ENCODE results near the gene CKB.

Gene CKB

DNA sequence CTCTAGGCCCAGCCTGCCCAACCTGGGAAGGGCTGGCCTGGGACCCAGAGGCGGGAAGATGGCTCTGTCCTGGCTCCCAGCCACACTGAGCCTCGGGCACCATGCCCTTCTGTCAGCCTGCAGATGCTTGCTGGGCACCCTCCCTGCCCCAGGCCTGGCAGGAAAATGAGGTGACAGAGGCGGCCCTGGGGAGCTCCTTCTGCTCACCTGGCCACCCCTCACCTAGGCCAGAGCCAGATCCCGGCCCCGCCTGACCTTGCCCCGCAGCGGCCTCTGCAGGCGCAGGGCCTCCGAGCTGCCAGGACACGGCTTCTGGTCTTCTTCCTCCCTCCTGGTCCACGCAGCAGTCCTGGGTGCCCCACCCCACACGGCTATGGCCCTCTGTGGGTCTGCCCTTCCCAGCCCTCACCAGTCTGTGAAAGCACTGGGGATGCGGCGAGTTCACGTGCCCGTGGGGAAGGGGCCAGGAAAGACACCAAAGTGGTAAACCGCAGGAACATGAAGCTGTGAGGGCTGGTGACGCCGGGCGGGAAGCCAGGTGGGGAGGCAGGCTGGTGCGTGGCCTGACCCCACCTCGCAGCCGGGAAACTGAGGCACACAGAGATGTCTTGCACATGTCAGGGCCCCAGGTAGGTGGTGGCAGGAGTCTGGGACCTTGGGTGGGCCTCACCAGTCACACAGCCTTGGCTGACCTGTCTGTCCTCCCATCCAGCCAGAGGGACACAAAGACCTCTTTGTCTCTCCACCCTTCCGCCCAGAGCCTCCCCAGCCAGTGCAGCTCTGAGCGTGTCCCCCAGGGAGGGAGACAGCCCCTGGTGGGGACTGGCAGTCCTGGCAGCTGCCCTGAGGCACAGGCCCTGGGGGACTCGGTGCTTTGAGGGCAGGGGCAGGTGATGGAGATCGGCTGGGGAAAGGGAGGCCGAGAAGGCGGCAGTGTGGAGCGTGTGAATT lies 27.0 kb upstream of the CKB start:
- DNase-seq: no peak

DNA sequence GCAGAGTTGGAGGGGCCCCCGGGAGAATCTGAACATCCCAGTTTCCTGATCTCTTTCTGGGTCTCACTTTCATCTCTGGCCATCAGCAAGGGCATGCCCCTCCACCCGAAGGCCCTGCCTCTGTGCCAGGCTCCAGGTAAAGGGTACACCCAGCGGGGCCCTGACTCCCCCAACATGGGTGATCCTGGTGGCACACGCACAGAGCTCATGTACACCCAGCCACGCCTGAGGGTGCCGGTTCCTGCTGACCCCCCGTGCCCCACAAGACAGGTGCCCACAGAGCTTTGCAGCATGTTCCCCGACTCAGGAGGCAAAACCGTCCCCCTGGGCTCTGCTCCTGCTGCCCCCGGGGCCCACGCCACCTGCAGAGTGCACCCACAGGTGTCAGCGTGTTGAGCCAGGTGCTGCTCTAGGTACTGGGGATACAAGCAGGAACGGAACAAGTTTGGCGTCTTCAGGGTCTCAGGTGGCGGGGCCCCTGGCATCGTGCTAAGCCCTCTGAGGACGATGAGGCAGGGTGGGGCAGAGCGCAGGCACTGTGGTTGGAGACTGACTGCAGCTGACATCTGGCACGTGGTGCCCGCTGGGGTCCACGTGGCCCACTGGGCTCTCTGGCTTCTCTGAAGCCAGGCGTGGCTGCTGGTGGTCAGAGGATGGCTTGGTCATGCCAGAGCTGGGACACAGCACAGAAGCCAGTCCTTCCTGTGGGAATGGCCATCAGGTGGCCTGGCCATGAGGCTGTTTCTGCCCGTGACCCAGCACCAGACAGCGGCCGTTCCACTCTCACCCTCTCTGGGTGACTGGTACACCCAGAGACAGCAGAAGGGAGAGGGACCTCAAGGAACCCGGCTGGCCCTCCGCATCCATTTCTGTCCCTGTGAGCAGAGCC lies 26.1 kb upstream of the CKB start:
- no peak for DNase-seq

DNA sequence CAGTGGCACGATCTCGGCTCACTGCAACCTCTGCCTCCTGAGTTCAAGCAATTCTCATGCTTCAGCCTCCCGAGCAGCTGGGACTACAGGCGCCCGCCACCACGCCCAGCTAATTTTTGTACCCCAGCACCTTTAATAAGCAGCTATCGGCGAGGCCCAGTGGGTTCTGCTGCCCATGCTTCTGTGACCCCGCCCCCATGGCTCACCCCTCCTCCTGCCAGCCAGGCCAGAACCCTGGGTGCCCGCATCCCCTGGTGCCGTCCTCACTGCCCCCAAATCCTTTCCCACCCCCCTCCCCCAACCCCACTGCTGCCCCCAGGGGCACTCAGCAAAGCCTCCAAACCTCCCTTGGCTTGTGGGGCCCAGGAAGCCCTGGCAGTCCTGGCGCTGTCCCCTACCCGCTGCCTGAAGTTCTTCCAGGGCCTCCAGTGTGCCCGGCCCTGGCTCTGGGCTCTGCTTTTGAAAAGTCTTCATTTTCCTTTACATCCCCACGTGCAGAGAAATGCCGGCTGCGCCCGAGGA lies 25.4 kb upstream of the CKB start:
- DNase-seq: no peak

DNA sequence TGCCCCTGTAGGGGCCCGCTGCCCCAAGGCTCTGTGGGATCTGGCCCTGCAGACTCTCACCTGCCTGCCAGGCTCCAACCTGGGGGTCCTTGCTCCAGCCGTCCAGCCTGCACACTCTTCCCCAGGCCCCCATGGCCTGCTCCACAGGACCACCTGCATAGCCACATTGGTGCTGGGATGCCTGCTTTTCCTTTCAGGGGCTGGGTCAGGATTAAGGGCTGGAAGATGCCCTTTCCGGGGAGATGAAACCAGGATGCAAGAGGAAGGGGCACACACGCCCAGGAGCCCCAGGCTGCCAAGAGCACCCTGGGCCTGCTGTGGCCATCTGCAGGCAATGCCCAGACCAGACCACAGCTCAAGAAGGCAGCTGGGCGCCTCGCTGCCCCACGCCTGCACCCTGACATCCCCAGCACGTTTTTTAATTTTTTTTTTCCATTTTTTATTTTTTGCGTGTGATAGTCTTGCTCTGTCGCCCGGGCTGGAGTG lies 24.9 kb upstream of the CKB start:
- no peak for DNase-seq

DNA sequence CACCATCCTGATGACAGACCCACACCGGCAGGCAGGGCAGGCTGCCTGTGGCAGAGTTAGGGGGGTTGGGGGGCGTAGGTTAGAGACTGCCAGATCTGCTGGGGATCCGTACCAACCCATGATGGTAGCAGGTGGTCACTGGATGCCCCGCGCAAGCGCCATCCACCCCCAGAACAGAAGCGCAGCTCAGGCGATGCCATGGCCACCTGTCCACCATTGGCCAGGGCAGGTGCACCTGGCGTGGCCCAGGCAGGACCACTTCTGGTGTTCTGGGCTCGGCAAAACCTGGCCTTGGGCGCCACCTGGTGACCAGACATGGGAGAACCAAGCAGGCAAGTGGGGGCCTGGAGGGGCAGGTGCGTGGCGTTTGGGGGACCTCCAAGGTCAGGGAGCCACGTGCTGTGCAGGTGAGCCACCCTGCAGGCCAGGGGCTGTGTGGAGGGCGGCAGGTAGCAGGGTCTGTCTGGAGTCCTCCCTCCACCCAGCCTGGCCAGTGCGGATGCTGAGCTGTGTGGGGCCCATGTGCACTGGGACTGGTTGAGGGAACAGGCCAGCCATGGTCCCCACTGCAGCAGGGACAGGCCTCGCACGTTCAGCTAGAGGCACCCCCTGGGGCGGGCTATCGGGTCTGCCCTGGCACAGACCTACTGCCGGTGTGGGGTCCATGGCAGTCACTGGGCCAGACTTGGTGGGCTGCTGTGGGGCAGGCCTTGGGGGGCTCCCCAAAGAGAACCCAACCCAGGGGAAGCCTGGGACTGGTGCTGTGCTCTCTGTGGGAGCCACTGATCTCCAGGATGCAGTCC lies 24.2 kb upstream of the CKB start:
- no peak for DNase-seq

DNA sequence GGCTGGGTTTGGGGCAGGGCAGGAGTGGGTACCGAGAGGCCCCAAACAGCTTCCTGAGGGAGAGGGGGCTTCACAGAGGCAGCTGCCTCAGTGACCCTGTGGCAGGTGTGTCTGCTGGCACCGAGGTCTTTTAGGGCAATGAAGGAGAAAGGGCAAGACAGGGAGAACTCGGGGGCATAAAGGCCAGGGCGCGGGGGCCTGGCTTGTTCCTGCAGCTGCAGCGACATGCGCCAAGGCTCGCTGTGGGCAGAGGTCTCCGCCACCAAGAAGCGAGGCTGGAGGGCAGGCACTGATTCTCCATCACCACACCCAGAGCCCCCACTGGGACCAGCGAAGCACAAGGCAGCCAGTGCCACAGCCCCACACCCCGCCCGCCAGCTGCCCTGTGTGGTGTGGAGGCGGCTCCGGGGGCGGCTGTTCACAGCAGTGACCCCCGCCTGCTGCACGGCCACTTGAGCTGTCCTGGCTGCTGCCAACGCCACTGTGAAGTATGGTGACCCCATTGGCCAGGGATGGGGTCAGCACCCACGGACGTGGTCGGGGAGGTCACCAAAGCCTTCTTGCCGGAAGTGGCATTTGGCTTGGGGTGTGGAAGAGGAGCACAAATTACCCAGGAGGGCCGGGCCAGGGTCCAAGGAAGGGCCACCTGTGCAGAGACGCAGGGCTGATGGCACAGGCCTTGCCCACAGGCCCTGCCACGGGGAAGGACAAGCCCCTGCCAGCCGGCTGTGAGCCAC lies 23.5 kb upstream of the CKB start:
- DNase-seq: no peak

DNA sequence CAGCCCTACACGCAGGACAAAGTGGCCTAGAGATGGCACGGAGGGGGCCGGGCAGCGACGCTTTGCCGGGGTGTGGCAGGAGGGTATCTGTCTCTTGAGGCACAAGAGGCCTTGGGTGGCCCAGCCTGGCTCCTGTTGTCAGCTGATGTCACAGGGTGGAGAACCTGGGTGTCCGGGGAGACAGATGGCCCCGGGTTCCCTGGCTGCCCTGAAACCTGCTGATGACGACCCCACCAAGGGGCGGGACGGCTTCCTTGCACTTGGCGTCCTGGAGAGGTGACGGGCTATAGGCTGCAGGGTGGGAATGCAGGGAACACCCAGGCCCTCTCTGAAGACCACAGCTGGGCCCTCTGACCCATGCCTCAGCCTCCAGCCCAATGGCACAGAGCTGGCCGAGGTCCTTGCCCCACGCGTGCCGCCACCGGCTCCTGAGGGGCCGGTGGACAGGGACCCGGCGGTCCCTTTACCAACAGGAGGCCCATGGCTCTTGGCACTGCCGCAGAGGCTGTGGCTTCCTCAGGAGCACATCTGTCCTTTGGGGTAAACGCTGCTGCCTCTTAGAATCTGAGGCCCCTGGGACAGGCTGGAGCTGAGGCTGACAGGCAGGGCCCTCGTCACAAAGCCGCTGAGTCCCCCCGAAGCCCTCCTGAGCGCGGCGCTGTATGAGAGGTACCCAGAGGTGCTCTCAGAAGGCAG lies 22.7 kb upstream of the CKB start:
- no peak for DNase-seq

DNA sequence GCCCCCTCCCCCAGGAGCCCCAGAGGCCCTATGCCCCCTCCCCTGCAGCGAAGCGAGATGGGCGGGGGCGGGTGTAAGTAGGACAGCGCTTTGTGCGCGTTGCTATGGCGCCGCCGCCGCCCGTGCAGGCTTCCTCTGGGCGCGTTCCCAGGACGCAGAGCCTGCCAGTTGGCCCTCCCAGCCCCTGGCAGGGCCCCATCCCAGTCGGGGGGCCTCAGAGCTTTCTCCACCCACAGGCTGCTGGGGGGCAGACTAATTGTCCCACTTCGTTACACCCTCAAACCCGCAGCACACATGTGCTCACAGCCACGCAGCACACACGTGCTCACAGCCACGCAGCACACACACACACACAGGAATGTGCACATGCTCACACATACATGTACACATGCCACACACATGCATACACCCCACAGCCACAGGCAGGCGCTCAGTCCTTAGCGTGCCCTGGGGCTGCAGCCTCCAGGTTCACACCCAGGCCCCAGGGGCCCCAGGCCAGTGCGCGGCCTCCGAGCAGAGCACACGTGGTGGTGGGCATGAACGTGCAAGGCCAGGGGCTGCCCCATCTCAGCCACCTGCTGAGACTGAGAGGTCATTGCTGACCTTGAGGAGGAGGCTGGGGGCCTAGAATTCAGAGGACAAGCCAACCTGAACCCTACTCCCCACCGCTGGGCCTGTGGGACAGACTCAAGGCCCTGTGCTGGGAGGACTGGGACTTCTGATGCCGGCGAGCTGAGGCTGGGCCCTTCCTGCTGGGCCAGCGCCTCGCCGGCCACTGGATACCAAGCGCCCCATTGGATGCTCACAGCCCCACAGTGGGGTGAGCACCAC lies 22.0 kb upstream of the CKB start:
- DNase-seq: no peak

DNA sequence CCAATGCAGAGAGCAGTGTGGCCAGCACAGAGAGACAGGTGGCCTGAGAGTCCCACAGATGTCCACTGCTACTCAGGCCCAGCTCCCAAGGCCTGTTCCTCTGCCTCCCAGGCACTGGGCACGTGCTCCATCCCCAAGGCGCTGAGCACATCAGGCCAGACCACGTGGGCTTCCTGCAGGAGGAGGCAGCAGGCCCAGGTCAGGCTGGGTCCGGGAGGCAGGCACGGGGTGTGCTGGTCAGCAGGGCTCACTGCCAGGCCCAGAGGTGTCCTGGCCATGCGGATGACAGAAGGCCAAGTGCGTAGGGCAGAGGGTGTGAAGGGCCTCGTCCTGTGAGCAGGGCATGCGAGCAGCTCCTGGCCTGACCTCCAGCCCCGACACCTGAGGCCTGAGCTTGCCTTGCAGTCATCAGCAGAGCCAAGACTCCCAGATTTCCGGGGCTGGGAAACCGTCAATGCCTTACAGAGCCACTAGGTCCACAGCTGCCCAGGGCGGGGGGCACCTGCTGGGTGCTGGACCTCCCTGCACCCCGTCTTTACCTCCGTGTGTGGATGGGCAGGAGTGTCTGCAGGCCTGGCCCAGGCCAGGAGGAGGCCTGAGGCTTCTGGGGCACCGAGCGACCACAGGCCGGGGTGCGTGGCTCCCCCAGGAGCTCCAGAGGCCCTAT lies 21.2 kb upstream of the CKB start:
- no peak for DNase-seq

DNA sequence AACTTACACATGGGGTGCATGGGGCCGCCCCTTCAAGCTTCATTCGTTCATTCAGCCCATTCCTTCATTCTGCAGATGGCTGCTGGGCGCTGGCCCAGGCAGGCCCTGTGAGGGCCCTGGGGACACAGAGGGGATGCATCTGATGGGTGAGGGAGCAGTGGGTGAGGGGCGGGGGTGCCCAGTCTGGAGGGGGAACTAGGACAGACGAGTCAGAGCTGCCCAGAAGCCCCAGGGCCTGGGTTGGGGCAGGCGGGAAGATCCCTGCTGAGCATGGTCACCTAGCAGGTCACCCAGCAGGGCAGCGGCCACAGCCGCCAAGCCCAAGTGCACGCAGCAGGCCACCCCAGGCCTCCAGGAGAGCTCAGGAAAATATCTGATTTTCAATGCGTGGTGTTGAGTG lies 20.5 kb upstream of the CKB start:
- no peak for DNase-seq

DNA sequence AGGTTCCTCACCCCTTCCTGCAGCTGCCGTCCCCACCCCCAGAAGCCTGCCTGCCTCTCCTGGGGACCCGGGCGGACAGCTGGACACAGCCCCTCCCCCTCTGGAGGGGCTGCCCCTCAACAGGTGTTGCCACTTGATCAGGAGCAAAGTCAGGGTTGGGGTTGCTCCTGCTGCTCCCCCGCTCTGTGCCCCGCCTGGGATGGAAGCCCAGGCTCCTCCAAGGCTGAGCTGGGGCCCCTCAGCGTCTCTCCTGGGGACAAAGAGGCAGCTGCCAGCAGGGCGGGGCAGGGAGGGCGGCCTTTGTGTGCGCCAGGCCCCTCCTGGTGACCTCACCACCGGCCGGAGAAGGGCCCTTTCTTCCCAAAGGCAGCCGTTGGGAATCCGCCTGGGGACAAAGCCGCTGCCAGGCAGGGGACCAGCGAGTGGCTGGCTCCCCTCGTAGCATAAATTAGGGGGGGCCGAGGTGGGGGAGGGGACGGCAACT lies 20.0 kb upstream of the CKB start:
- no peak for DNase-seq

DNA sequence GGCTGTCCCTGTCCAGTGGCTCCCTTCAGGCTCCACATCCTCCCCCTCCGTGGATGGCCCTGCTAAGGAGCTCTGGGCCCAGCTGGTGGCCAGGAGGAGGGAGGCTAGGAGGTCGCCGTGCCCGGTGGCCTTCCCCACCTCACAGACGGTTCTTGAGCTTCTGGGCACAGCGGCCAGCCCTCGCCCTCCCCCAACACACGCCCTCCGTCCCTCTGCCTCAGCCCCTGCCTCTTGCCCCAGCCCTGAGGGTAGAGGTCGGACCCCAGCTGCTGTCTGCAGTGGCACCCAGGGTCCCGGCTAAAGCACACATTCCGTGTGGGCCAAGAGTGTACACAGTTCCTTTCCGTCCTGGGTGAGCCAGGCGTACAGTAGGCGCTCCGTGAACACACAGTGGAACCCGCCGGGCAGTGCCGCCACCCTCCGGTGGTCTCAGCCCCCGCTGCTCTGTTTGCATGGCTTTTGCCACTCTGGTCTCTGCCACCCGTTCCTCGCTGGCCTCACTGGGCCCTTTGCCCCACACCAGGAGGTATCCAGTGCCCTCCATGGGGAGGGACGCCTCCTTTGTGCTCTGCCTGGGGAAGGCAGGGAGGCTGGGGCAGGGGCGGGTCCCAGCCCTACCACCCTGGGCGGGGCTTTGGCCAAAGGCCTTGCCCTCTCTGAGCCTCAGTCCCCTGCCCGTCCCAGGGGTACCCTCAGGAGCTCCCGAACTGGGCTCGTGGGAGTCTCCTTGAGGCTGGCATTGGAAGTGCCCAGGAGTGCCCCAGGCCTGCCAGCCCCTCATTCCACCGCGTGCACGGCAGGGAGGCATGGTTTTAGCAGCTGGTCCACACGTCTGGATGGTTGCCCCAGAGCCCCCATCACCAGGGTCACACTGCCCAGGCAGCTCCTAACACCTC lies 19.3 kb upstream of the CKB start:
- no peak for DNase-seq

DNA sequence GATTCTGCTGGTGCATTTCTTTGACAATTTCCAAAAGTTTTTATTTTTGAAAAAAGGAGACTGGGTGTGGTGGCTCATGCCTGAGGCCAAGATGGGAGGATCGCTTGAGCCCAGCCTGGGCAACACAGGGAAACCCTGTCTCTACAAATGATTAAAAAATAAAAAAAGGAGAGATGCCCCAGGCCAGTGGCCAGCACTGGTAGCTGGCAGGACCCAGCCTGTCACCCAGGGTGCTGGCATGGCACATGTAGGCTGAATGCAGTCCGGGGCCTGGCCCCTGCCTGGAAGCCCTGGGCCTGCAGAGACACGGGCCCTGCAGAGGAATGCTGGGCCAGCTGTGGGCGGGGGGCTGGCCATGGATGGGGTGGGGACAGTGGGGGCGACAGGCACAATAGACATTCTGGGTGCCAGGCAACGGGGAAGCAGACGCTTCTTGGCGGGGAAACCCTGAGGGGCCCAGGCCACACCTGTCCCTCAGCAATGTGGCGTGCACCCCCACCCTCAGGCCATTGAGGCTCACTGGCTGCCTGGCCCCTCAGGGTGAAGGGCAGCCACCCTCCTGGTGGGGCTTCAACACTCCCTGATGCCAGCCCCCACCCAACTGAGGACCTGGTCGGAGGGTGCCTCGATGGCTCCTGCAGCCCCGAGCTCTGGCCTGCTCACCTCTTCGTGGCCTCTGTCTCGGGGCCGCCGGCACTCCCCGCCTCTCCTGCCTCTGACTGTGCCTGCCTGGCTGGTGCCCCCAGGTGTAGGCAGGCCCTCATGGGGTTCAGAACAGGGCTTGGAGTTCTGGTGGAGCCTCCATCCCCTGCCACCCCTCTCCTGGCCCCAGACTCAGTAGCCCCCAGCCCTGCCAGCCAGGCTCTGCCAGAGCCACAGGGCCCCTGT lies 18.4 kb upstream of the CKB start:
- no peak for DNase-seq

DNA sequence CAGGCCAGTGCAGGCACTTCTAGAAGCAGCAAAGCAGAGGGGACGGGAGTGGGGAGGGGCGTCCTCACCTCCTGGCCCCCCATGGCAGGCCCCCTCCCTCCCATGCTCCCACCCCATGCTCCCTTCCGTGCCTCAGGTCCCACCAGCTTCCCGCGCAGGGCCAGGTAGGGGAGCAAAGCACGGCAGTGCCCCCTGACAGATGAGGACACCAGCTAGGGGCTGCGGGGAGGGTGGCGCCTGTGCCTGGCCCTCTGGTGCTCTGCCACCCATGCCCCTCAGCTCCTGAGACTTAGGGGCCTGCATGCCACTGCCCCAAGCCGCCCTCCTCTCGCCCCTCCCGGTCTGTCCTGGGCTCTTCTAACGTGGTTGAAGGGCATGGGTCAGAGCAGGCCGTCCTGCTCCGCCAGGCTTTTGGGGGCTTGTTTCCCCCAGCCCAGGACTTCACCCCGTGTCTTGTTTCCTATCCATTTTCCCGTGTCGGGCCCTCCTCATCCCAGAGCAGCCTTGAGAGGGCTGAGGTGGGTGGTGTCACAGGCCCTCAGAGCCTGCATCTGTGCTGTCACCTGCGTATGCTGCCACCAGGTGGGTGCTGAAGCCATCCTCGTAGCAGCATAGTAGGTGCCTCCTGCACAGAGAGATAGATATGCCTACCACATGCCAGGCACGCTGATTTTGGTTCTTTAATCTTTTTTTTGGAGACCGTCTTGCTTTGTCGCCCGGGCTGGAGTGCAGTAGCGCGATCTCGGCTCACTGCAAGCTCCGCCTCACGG lies 16.6 kb upstream of the CKB start:
- DNase-seq: no peak

DNA sequence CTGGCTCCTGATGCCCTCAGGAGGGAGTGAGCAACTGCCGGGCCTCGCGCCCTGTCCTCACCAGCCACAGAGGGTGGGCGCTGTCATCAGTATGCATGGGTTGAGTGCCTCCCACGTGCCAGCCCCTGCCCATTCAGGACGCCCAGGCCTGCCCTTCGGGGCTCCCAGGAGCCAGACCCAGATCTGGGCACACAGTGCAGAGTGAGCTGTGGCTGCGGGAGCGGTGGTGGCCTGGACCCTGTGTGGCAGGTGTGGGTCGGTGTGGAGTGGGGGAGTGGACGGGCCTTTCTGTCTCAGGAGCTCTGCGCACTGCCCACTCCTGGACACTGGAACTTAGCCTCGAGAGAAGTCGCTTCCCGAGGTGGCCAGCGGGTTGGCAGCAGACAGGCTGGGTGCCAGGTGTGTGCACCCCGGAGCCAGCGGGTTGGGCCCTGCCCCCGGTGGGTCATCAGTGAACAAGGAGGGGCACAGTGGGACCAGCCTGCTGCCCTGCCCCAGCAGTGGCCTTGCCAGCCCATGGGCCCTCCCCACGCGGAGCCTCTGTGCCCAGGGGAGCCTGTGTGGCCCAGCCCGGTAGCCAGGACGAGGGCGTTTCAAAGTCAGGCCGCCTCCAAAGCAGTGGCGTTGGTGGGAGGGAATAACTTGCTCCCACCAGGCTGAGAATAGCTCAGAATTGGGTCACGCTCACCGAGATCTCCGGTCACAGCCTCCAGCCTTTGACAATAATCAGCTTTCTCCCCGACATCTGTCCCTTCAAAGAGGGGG lies 15.8 kb upstream of the CKB start:
- DNase-seq: no peak
